Thoracic aorta (tissue), 2 donors: ENCODE results near the gene MSH3. TPM values are rescaled to one million over a fixed set of nuclear protein-coding genes. Genes with fewer than 3 reads are reported as not detected.
"Not testable (repeated sequence)": the region's sequence is repeated elsewhere in the genome, so short reads cannot be mapped to it uniquely, and the experiment has no call there.

Experiments
- ATAC-seq: fragments of 150-250 bp; one replicate; pipeline ENCODE4 v1.8.0; 2017; ENCODE audit warnings: low read depth; ENCODE audit not compliant: insufficient number of reproducible peaks, low FRiP score
- DNase-seq: peaks from one replicate; pipeline ENCODE4 v3.0.0-alpha.2; 2020; ENCODE audit warnings: low spot score
- H3K27ac ChIP-seq, 2 donors: fragments of 200-600 bp; sonication (generic); 1 replicate in 1 of 2; 2 replicates in 1 of 2; pipeline ENCODE4 v1.5.1; 2016; ENCODE audit warnings: mild to moderate bottlenecking in 2 of 2, moderate library complexity in 2 of 2
- H3K27me3 ChIP-seq: fragments of 200-600 bp; sonication (generic); replicated peaks from 2 replicates; pipeline ENCODE4 v1.6.0; 2016; ENCODE audit warnings: mild to moderate bottlenecking; ENCODE audit not compliant: insufficient read depth
- H3K36me3 ChIP-seq: fragments of 200-600 bp; sonication (generic); one replicate; pipeline ENCODE4 v1.5.1; 2016
- H3K4me1 ChIP-seq, 2 donors: fragments of 200-600 bp; sonication (generic); 1 replicate in 1 of 2; 2 replicates in 1 of 2; pipeline versions ENCODE4 v1.5.1 to v1.6.0; 2016; ENCODE audit warnings: low read depth in 2 of 2, mild to moderate bottlenecking in 1 of 2; ENCODE audit not compliant: control insufficient read depth in 1 of 2
- H3K4me3 ChIP-seq: fragments of 200-600 bp; sonication (generic); 2 replicates; pipeline ENCODE4 v1.5.1; 2016; ENCODE audit warnings: mild to moderate bottlenecking
- H3K9me3 ChIP-seq: fragments of 200-600 bp; sonication (generic); 2 replicates; pipeline ENCODE4 v1.5.1; 2016
- CTCF ChIP-seq: fragments of 200-600 bp; sonication (generic); IDR thresholded peaks from one replicate; pipeline ENCODE4 v1.5.1; 2019; ENCODE audit warnings: antibody characterized with exemption
- total RNA-seq, 2 donors: library from RNA; depleted of rRNA; stranded (reverse); fragments of >200 nt; gene quantifications; one replicate each; pipeline versions ENCODE4 v1.1.0 to v1.2.3, GENCODE V29; 2016

MSH3 gene
- total RNA-seq, 2 donors from 2014 or later, result 12.3 to 12.9 TPM

- DNase-seq (no peak), ATAC-seq (no peak)
- no peaks in the 10 kb centered on the region for H3K4me1 ChIP-seq
- no peaks in the 10 kb centered on the region for H3K27me3 ChIP-seq
- peaks cover 4% of the 10 kb centered on the region for H3K36me3 ChIP-seq
- H3K9me3 ChIP-seq, result no peaks in the 10 kb centered on the region
- no peak overlapping the region for H3K4me3 ChIP-seq
- H3K27ac ChIP-seq, result no peak overlapping the region
- TF ChIP-seq CTCF, result no peak
These were observed 155.0 kb downstream of the MSH3 start for GRCh38 chr5:80809451-80809850.

GRCh38 chr5:80810425-80810824, 156.0 kb downstream of the MSH3 start:
- DNase-seq (no peak), ATAC-seq (no peak)
- no peak for TF ChIP-seq CTCF
- H3K27ac ChIP-seq, result no peak overlapping the region
- H3K4me3 ChIP-seq, result no peak overlapping the region
- peaks cover 4% of the 10 kb centered on the region for H3K36me3 ChIP-seq
- no peaks in the 10 kb centered on the region for H3K9me3 ChIP-seq
- H3K27me3 ChIP-seq, result no peaks in the 10 kb centered on the region
- H3K4me1 ChIP-seq, result no peaks in the 10 kb centered on the region

- TF ChIP-seq CTCF, result no peak
- Histone ChIP-seq H3K27me3 (no peaks in the 10 kb centered on the region), H3K9me3 (no peaks in the 10 kb centered on the region), H3K4me3 (no peak overlapping the region), H3K36me3 (peaks cover 5% of the 10 kb centered on the region), H3K4me1 (no peaks in the 10 kb centered on the region), H3K27ac (no peak overlapping the region)
- no peak for DNase-seq
- no peak for ATAC-seq
These were observed 162.1 kb downstream of the MSH3 start for GRCh38 chr5:80816590-80816989.

- H3K27ac ChIP-seq, result no peak overlapping the region
- TF ChIP-seq CTCF, result no peak
- no peak for ATAC-seq
- no peak for DNase-seq
- H3K4me1 ChIP-seq, result no peaks in the 10 kb centered on the region
- H3K9me3 ChIP-seq, result no peaks in the 10 kb centered on the region
- H3K4me3 ChIP-seq, result no peak overlapping the region
- H3K27me3 ChIP-seq, result no peaks in the 10 kb centered on the region
- H3K36me3 ChIP-seq, result peaks cover 5% of the 10 kb centered on the region
These were observed 166.2 kb downstream of the MSH3 start for GRCh38 chr5:80820685-80821084.

GRCh38 chr5:80822640-80823039, 168.2 kb downstream of the MSH3 start:
- no peak for DNase-seq
- peaks cover 5% of the 10 kb centered on the region for H3K36me3 ChIP-seq
- no peaks in the 10 kb centered on the region for H3K9me3 ChIP-seq
- no peak for TF ChIP-seq CTCF
- no peaks in the 10 kb centered on the region for H3K27me3 ChIP-seq
- no peaks in the 10 kb centered on the region for H3K4me1 ChIP-seq
- no peak overlapping the region for H3K27ac ChIP-seq
- no peak overlapping the region for H3K4me3 ChIP-seq
- ATAC-seq, result no peak

- not testable (repeated sequence) for H3K27ac ChIP-seq, DNase-seq, H3K27me3 ChIP-seq, H3K4me1 ChIP-seq, H3K36me3 ChIP-seq, H3K4me3 ChIP-seq, H3K9me3 ChIP-seq, ATAC-seq
These were observed 169.7 kb downstream of the MSH3 start for GRCh38 chr5:80824159-80824558.
